Fibroblast of villous mesenchyme (primary cell): Measurements from ENCODE around the gene ECSIT. TPM values are rescaled to one million over a fixed set of nuclear protein-coding genes. Genes with fewer than 3 reads are reported as not detected.

ENCODE experiments used
- DNase-seq: peaks from one replicate; pipeline ENCODE4 v3.0.0-alpha.2; 2010; ENCODE audit warnings: low read depth
- H3K4me3 ChIP-seq: 2 replicates; pipeline ENCODE4 v1.5.1; 2011; ENCODE audit warnings: low read depth, mild to moderate bottlenecking, low read length
- total RNA-seq: library from RNA; depleted of rRNA; stranded (reverse); fragments of >200 nt; gene quantifications from 2 replicates; pipeline ENCODE4 v1.2.3, GENCODE V29; 2012
- TF ChIP-seq, protein P1 (sequence below): IDR thresholded peaks from 2 replicates; pipeline ENCODE4 v1.5.1; 2012; ENCODE audit warnings: low read depth, mild to moderate bottlenecking, low read length; ENCODE audit not compliant: insufficient read depth

ECSIT gene
- total RNA-seq, 1 donor, result 22.9 TPM

DNA sequence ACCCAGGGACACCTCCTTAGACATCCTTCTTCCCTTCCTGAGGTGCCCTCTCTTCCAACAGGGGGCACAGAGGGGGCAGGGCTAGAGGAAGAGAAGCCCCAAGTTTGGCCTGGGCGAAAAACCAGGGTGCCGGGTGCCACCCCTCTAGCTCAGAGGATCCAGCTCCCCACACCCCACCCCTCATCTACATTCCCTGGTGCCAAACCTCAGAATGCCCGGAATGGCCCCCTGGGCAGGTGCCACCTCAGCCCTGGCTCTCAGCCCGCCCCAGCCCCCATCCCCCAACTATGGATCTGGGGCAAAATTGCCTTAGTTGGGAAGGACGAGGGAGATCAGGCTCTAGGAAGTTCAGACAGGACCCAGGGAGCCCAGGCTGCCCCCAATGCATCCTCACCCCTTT, 11.7 kb upstream of the ECSIT start:
- TF ChIP-seq, protein P1, sequence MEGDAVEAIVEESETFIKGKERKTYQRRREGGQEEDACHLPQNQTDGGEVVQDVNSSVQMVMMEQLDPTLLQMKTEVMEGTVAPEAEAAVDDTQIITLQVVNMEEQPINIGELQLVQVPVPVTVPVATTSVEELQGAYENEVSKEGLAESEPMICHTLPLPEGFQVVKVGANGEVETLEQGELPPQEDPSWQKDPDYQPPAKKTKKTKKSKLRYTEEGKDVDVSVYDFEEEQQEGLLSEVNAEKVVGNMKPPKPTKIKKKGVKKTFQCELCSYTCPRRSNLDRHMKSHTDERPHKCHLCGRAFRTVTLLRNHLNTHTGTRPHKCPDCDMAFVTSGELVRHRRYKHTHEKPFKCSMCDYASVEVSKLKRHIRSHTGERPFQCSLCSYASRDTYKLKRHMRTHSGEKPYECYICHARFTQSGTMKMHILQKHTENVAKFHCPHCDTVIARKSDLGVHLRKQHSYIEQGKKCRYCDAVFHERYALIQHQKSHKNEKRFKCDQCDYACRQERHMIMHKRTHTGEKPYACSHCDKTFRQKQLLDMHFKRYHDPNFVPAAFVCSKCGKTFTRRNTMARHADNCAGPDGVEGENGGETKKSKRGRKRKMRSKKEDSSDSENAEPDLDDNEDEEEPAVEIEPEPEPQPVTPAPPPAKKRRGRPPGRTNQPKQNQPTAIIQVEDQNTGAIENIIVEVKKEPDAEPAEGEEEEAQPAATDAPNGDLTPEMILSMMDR, result no peak
- no peak for DNase-seq
- H3K4me3 ChIP-seq, result no peak overlapping the region

DNA sequence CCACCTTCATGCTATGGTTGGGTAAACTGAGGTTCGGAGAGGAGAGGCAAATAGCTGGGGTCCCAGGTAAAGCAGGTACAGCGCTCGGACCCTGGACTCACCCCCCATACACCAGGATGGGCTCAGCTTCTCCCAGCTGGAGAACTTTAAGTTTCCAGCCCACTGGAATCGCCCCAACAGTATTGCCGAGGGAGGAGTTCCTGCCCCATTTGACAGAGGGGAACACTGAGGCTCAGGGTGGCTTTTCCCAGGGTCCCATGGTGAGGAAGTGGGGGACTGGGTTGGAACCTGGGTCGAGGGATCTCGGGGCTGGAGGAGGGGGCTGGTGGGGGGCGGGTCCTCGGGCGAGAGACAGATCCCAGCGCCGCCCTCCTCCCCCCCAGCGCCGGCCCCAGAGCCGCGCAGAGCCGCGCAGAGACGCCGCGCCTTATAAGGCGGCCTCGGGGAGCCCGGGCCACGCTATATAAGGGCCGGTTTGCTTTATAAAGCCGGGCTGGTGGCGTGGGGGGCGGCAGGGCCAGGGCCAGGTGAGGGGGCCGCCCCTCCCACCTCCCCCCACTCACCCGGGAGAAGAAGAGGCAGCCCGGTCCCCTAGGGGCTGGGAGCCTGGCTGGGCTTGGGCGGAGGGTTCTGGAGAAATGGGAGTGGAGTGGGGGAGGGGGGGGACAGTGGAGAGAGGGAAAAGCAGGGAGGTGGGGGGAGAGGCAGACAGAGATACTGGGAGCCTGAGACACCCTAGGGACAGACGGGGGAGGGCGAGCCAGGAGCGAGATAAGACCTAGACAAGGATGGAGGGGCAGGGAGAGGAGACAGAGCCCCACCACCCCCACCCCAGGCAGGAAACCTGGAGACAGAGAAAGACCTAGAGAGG, 10.8 kb upstream of the ECSIT start:
- TF ChIP-seq, protein P1, result no peak
- peak overlapping the region; percentile 47 for H3K4me3 ChIP-seq
- DNase-seq, result peak; percentile 13

DNA sequence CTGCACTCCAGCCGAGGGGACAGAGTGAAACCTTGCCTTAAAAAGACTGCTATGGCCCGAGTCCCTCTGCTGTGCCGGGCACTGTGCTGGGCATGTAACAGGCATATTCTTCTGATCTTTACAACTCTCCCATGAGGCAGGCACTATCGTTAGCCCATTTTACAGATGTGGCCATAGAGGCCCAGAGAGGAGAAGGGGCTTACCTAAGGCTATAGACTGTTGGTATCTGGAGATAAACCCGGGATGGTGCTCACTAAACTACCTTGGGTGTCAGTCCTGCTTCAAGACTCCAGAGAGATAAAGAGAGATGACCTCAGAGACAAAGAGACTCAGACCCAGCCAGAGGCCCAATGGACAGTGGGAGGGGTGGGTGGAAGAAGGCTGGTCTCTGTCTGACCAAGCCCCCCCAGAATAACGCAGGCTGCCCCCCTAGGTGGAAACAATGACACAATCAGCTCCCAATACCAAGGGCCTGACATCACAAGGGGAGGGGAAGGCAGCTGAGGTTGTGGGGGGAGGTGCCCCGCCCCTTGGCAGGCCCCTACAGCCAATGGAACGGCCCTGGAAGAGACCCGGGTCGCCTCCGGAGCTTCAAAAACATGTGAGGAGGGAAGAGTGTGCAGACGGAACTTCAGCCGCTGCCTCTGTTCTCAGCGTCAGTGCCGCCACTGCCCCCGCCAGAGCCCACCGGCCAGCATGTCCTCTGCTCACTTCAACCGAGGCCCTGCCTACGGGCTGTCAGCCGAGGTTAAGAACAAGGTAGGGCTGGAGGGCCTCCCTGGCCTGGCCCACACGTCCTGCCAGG, 9.5 kb upstream of the ECSIT start, which contains the start of gene CNN1:
Gene CNN1 (plus strand): TSS at position 620 of the 805 bp plus-strand sequence. CDS start 77 bp downstream, at position 697.
- peak within 1 kb of the TSS; percentile 32 for H3K4me3 ChIP-seq
- TF ChIP-seq, protein P1, result no peak
- peak; percentile 58 for DNase-seq

DNA sequence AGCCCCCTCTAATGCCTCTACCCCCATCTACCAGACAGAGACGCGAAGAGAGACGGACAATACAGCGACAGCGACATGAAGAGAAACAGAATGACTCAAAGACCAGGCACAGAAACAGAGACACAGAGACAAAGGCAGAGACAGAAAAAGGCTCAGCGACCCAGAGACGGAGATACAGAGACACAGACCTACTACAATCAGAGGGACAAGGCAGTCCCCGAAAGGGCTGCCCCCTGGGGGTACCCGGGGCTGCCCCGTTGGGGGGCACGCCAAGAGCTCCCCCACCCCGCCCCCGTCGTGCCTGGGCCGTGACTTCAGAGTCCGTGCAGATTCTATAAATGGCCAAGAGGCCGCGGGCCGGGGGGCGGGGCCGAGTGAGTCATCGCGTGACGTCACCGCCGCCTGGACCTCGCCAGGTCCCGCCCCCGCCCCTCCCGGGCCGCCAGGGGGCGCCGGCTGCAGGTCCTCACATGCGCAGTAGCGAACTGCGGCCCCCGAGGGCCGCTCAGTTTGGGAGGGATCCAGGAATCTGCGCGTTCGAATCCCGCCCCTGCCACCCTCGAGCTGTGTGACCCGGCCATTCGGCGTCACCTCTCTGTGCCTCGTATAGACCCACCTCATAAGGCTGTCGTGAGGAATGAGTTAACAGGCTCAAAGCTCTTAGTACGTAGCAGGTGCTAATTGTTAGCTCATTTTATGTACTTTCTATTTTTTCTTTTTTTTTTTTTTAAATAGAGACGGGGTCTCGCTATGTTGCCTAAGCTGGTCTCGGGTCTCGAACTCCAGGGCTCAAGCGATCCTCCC, 7.1 kb upstream of the ECSIT start:
- peak overlapping the region; percentile 48 for H3K4me3 ChIP-seq
- DNase-seq, result peak; percentile 91
- TF ChIP-seq, protein P1, result peak; percentile 95

DNA sequence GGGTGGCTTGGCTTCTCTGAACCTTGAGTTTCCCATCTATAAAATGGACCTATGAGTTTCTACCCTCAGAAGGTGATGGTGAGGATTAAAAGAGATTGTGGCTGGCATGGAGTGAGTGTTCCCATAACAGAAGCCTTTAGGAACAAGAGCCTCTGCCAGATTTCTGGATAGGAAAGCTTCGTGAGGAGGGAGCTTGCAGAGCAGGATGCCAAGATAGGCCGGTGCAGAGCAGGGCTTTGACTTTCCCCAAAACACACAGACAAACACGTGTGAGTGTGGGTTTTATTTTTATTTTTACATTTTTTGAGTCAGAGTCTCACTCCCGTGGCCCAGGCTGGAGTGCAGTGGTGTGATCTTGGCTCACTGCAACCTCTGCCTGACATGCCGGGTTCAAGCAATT, 6.0 kb upstream of the ECSIT start:
- TF ChIP-seq, protein P1, result no peak
- H3K4me3 ChIP-seq, result no peak overlapping the region
- no peak for DNase-seq

DNA sequence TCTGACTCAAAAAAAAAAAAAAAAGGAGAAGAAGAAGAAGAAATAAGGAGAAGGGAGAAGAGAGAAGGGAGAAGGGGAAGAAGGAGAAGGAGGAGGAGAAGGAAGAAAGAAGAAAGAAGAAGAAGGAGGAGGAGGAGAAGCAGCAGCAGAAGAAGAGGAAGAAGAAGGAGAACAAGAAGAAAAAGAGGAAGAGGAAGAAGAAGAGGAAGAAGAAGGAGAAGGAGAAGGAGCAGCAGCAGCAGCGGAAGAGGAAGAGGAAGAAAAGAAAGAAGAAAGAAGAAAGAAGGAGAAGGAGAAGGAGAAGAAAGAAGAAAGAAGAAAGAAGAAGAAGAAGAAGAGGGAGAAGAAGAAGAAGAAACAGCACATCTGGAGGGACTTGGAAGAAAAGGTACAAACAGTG, 5.6 kb upstream of the ECSIT start:
- no peak overlapping the region for H3K4me3 ChIP-seq
- TF ChIP-seq, protein P1, result no peak
- no peak for DNase-seq
